ENCODE data around the gene FSTL4.

Gene FSTL4

DNA sequence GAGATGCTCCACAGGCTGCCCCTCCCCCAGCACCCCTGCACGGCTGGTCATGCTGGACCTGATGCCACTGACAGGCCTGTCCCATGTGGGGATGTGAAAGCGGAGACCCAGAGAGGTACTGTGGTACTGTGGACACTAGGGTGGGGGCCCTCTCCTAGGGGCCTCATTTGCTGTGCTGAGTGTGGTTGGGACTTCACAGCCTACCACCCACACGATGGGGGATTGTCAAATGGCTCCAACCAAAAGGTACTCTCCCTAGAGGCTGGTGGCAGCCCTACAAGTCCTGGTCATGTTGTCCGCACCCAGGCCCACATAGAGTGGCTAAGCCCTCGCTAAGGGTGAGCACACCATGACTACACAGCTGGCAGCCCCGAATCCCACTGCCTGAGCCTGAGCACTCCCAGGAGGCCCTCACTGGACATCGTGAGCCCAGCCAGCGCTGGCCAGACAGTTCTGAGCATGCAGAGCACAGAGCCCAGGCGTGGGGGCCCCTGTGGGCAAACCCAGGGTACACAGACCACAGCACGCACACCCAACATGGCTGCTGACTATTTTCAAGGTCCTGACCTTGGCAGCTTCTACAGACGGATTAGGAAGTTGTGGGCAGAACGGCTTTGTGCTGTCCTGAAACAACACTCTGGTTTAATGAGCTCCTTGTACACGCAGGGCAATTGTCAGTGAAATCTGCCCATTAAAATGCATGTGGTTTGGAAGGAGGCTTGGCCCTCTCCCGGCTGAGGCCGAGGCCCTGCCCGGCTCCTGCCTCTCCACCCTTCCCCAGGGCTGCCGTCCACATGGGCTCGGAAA lies 346.4 kb downstream of the FSTL4 start:
- DNase-seq (ENCODE audit: extremely low spot score, insufficient read length, low read depth) (no peak), FAIRE-seq (peak; percentile 36)

DNA sequence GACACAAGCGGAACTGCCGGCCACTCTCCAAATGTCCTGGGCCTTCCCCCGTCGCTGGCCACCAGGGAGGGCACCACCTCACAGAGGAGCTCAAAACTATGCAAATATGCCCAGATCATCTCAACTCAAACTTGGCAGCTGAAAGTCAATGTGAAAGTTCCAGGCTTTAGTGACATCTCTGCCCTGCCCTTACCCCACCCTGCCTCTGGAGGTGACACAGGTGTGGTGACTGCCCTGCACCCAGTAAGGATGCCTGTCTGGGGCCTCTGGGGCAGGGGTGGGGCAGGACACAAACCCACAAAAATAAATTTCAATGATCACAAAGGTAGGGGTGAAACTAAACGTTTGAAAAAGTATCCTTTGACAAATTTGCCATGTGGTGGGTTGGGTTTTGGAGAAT lies 347.1 kb downstream of the FSTL4 start:
- no peak for FAIRE-seq

DNA sequence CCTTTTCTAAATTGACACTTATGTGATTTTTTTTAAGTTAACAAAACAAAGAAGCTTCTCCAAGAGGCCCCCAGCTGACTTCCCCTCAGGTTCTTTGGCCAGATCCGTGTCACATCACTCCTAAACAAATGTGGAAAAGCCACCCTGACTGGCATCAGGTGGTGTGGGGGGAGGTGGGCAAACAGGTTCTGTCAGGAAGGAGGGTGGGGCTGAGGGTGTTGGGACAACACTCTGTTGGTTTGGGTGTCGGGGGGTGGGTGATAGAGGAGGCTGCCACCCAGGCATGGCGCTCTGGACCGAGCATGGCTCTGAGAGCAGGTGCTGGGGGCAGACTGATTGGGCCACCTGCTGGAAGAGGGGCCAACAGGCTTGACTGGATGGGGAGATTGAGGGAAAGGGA lies 349.7 kb downstream of the FSTL4 start:
- DNase-seq (ENCODE audit: extremely low spot score, insufficient read length, low read depth) = no peak
- FAIRE-seq = no peak

More for the DNA sequence above, 347.1 kb downstream of the FSTL4 start:
- no peak for DNase-seq (ENCODE audit: extremely low spot score, insufficient read length, low read depth)

DNA sequence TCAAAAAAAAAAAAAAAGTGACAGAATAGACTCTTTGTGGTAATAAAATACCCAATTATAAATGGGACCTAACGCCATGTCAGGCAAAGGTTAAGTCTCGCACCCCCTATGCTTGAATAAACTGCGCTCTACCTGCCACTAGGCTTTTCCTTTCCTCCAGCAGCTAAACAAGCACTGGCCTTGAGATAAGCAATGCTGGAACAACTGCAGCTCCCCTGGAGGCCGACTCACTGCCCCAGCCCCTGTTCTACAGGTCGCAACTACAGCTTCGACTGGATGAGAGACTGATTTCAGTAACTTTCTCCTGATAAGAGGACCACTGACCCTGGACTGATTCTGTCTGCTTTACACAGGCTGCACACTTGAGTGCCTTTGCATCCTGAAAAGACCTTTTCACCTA lies 350.3 kb downstream of the FSTL4 start:
- FAIRE-seq (no peak), DNase-seq (ENCODE audit: extremely low spot score, insufficient read length, low read depth) (no peak)

DNA sequence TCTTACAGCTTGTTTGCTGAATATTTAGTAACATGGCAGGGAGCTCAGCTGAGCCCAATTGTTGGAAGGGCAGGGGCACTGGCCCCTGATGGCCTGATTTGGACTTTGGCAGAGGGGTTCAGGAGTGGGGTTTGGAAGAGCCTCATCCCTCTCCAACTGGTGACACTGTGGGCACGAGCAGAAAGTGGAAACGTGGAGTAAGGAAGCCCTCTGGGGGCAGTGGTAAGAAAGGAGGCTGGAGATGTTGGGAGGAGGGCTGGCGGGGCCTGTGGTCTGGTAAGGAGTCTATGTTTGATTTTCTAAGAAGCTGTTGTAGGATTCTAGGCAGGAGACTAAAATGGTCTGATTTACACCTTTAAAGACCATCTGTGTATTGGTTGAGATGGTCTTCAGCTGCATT lies 351.6 kb downstream of the FSTL4 start:
- FAIRE-seq (no peak), DNase-seq (ENCODE audit: extremely low spot score, insufficient read length, low read depth) (no peak)

GRCh38 chr5:133259199-133259997 lies 352.9 kb downstream of the FSTL4 start:
- DNase-seq (ENCODE audit: extremely low spot score, insufficient read length, low read depth) (no peak), FAIRE-seq (no peak)

GRCh38 chr5:133257977-133258376 lies 354.4 kb downstream of the FSTL4 start:
- no peak for FAIRE-seq
- DNase-seq (ENCODE audit: extremely low spot score, insufficient read length, low read depth) = no peak

DNA sequence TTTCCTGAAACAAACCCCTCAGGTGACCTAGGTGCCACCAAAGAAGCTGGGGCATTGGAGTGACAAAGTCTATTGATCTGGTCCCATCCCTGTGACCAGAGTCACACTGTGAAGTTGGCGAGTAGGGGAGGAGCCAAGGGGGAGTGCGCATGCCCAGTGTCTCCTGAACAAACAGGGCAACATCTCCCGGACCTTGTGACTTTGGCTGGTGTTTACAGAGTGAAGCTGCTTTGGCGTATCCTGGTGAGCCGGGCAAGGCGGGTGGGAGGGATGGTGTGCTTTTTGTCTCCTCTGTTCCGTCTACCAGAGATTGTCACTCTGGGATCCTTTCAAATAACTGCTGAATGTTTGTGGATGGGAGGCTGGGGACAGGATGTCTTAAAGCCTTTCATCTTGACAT lies 356.1 kb downstream of the FSTL4 start:
- no peak for FAIRE-seq
- DNase-seq (ENCODE audit: extremely low spot score, insufficient read length, low read depth) = no peak

DNA sequence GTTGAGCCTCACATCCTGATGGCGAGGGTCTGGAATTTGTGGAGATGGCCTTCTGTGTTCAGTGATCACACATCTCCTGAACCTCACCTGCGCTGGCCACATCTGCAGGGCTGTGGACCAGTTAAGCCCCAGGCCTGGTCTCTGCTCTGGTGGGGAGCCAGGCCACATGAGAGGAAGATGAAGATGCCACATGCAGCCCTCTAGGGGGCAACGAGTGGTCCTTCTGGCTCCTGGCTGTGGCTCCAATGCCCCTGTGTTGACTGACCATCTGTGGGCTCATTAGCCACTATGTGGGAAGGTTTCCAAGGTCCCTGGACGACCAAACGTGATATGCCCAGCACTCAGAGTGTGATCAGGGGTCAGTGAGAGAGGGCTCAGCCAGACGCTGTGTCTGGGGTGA lies 357.5 kb downstream of the FSTL4 start:
- DNase-seq (ENCODE audit: extremely low spot score, insufficient read length, low read depth) (no peak), FAIRE-seq (no peak)

DNA sequence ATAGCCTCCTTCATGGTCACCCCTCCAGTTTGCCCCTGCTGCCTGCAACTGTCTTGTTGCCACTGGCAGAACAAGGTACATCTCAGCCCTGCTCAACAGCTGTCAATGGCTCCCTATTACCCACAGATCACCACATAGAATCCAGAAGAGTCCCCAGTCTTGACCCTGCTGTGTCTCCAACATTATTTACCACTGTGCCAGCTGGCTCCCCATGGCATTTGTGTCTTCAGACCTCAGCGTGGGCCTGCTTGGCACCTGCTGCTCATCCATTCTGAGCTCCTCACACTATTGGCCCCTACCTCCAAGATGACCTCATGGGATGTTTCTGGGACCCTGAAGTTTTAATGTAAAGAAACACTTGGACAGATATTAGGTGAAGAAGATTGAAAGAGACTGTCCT lies 358.7 kb downstream of the FSTL4 start:
- no peak for DNase-seq (ENCODE audit: extremely low spot score, insufficient read length, low read depth)
- FAIRE-seq = no peak

GRCh38 chr5:133253070-133253469 lies 359.3 kb downstream of the FSTL4 start:
- no peak for FAIRE-seq

DNA sequence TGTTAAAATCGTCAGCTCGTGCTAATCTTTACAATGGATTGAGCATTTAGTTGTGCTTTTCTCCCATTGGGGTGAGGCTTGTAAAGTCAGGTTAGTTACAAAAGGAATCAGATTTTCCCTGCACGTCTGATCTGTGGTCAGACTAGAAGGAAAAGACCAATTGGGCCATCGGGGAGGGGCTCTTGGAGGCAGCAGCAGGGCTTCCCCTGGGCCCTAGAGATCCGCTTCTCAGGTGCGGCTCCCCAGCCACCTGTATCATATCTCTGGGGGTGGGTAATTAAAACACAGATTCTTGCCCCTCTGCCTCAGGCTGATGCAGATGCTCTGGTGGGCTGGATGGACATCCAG lies 360.2 kb downstream of the FSTL4 start:
- DNase-seq (ENCODE audit: extremely low spot score, insufficient read length, low read depth) = no peak
- no peak for FAIRE-seq

More at GRCh38 chr5:133253070-133253469, 359.3 kb downstream of the FSTL4 start:
- DNase-seq (ENCODE audit: extremely low spot score, insufficient read length, low read depth) = no peak

- FAIRE-seq (no peak), DNase-seq (ENCODE audit: extremely low spot score, insufficient read length, low read depth) (no peak)
Observed at GRCh38 chr5:133251296-133252132, 360.8 kb downstream of the FSTL4 start.

GRCh38 chr5:133250527-133250926 lies 361.8 kb downstream of the FSTL4 start:
- FAIRE-seq (no peak), DNase-seq (ENCODE audit: extremely low spot score, insufficient read length, low read depth) (no peak)

DNA sequence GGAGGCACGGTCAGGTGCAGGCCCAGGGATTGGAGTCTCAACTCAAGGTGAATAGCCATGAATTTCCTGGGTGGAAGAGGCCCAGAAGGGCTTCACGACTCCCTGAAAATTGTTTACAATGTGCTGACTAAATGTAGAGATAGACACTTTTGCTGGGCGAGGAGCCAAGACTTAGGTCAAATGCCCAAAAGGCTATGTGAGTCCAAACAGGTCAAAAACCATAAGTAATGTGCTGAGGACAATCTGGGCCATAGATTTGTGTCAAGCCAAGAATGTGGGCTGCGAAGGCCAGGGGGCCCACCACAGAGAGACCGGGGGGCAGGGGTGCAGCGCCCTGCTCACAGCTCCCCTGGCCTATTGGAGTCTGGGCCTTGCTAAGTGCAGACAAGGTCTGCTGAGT lies 362.7 kb downstream of the FSTL4 start:
- DNase-seq (ENCODE audit: extremely low spot score, insufficient read length, low read depth) (no peak), FAIRE-seq (no peak)

- DNase-seq (ENCODE audit: extremely low spot score, insufficient read length, low read depth) (no peak), FAIRE-seq (no peak)
Observed at GRCh38 chr5:133247881-133248624, 364.3 kb downstream of the FSTL4 start.

DNA sequence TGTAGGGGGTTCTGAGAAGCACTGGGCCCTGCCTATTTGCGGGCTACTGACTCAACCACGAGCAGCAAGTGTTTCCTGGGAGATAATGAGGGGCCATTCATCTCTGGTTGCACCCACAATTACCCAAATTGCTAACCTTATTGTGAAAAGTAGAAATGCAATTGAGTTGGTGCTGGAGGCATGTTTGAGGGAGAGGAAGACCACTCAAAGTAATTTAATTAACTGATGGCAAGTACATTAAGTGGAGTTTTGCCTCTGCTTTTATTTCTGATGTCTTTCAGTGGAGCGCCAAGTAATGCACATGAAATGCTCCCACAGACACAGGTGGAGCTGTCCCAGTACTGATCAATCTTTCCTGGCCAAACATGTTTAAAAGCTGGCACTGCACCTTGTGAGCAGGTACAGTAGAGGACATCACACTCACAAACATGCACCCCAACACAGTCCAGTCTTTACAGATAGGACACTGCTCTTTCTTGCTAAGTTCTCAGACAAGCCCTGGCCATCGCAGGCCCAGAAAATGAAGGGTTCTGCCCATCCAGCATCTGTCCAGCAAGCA lies 365.1 kb downstream of the FSTL4 start:
- no peak for DNase-seq (ENCODE audit: extremely low spot score, insufficient read length, low read depth)
- no peak for FAIRE-seq

GRCh38 chr5:133246376-133247150 lies 365.8 kb downstream of the FSTL4 start:
- FAIRE-seq = no peak
- DNase-seq (ENCODE audit: extremely low spot score, insufficient read length, low read depth) = no peak

- DNase-seq (ENCODE audit: extremely low spot score, insufficient read length, low read depth) (no peak), FAIRE-seq (no peak)
Observed at GRCh38 chr5:133246053-133246370, 366.3 kb downstream of the FSTL4 start.

Data from GM18507 (cell line).